Left ventricle myocardium superior (tissue), 1 donor: ENCODE data around the gene CDC73. TPM values are rescaled to one million over a fixed set of nuclear protein-coding genes. Genes with fewer than 3 reads are reported as not detected.
"Not testable (repeated sequence)": the region's sequence is repeated elsewhere in the genome, so short reads cannot be mapped to it uniquely, and the experiment has no call there.

ENCODE experiments used
- ATAC-seq: fragments of 200-7000 bp; cut with Tn5 transposase; one replicate; pipeline ENCODE4 v1.9.1; 2020; ENCODE audit warnings: mild to moderate bottlenecking, moderate library complexity
- DNase-seq: peaks from one replicate; pipeline ENCODE4 v3.0.0-alpha.2; 2020
- intact Hi-C: fragments of 100-400 bp; cut with micrococcal nuclease; formaldehyde crosslinking; loops from one replicate; pipeline ENCODE4 v1.11.0; 2022
- total RNA-seq: library from RNA; stranded (reverse); fragmentation: NEBNext Ultra II Directional; extraction: Animal tissue kit (Norgen Biotek cat#: 25700); gene quantifications from one replicate; pipeline ENCODE4 v1.2.1, GENCODE V29; 2021
- donor health status: DM: no; HTN: yes; CAD: no; lungs with severe emphysema.

CDC73 gene
- total RNA-seq, 1 donor from 2014 or later, result 59.5 TPM

GRCh38 chr1:193260896-193261295 is 139.1 kb downstream of the CDC73 start:
- peak; percentile 76 for ATAC-seq
- intact Hi-C loops, result no loop called here
- no peak for DNase-seq

GRCh38 chr1:193262661-193263060 is 140.8 kb downstream of the CDC73 start:
- peak; percentile 38 for ATAC-seq
- no peak for DNase-seq
- intact Hi-C loops, result no loop called here

- no peak for DNase-seq
- intact Hi-C loops, result no loop called here
These were observed 142.7 kb downstream of the CDC73 start for GRCh38 chr1:193264313-193265065.

GRCh38 chr1:193265716-193266115 is 143.9 kb downstream of the CDC73 start:
- no peak for ATAC-seq
- intact Hi-C loops, result no loop called here
- DNase-seq, result no peak

More at GRCh38 chr1:193264313-193265065, 142.7 kb downstream of the CDC73 start:
- ATAC-seq, result no peak

GRCh38 chr1:193266794-193267193 is 145.0 kb downstream of the CDC73 start:
- not testable (repeated sequence) for DNase-seq

GRCh38 chr1:193270996-193271395 is 149.2 kb downstream of the CDC73 start:
- intact Hi-C loops, result no loop called here
- no peak for DNase-seq
- no peak for ATAC-seq

More at GRCh38 chr1:193266794-193267193, 145.0 kb downstream of the CDC73 start:
- ATAC-seq, intact Hi-C loops: not testable (repeated sequence)

- intact Hi-C loops, result no loop called here
- DNase-seq, result no peak
These were observed 153.9 kb downstream of the CDC73 start for GRCh38 chr1:193275773-193276172.

GRCh38 chr1:193278968-193279367 is 157.1 kb downstream of the CDC73 start:
- DNase-seq (no peak), ATAC-seq (no peak)
- intact Hi-C loops, result no loop called here

More at GRCh38 chr1:193275773-193276172, 153.9 kb downstream of the CDC73 start:
- ATAC-seq, result no peak

GRCh38 chr1:193281894-193282293 is 160.1 kb downstream of the CDC73 start:
- intact Hi-C loops, result no loop called here
- DNase-seq (no peak), ATAC-seq (no peak)

- intact Hi-C loops, result no loop called here
- ATAC-seq, result no peak
- no peak for DNase-seq
These were observed 161.2 kb downstream of the CDC73 start for GRCh38 chr1:193283016-193283415.

- ATAC-seq, result no peak
- no peak for DNase-seq
- intact Hi-C loops, result no loop called here
These were observed 162.4 kb downstream of the CDC73 start for GRCh38 chr1:193284219-193284618.

GRCh38 chr1:193285641-193286040 is 163.8 kb downstream of the CDC73 start:
- intact Hi-C loops, result no loop called here
- DNase-seq (no peak), ATAC-seq (no peak)

- DNase-seq, intact Hi-C loops, ATAC-seq: not testable (repeated sequence)
These were observed 166.8 kb downstream of the CDC73 start for GRCh38 chr1:193288548-193289080.

- intact Hi-C loops, result no loop called here
- no peak for DNase-seq
- no peak for ATAC-seq
These were observed 171.9 kb downstream of the CDC73 start for GRCh38 chr1:193293726-193294125.

- ATAC-seq (no peak), DNase-seq (no peak)
- intact Hi-C loops, result no loop called here
These were observed 177.2 kb downstream of the CDC73 start for GRCh38 chr1:193299038-193299437.

- no peak for ATAC-seq
These were observed 179.9 kb downstream of the CDC73 start for GRCh38 chr1:193301746-193302145.

GRCh38 chr1:193303849-193304248 is 182.0 kb downstream of the CDC73 start:
- no peak for ATAC-seq
- no peak for DNase-seq
- intact Hi-C loops, result no loop called here

More at GRCh38 chr1:193301746-193302145, 179.9 kb downstream of the CDC73 start:
- intact Hi-C loops, result no loop called here
- no peak for DNase-seq
